Right ventricle myocardium superior (tissue), 1 donor: ENCODE data around the gene ZC3H18. TPM values are rescaled to one million over a fixed set of nuclear protein-coding genes. Genes with fewer than 3 reads are reported as not detected.

Experiments used
- ATAC-seq: fragments of 200-7000 bp; cut with Tn5 transposase; one replicate; pipeline ENCODE4 v1.9.1; 2020; ENCODE audit warnings: mild to moderate bottlenecking; ENCODE audit not compliant: poor library complexity
- DNase-seq: peaks from one replicate; pipeline ENCODE4 v3.0.0-alpha.2; 2020
- intact Hi-C: fragments of 100-400 bp; cut with DNase I; formaldehyde crosslinking; loops from one replicate; pipeline ENCODE4 v1.11.2; 2022
- total RNA-seq: library from RNA; stranded (reverse); fragmentation: NEBNext Ultra II Directional; extraction: Animal tissue kit (Norgen Biotek cat#: 25700); gene quantifications from one replicate; pipeline ENCODE4 v1.2.1, GENCODE V29; 2021
- donor health status: DM: no; HTN: yes; CAD: no; lungs with severe emphysema.

Gene ZC3H18
- total RNA-seq, 1 donor from 2014 or later: 23.5 TPM

DNA sequence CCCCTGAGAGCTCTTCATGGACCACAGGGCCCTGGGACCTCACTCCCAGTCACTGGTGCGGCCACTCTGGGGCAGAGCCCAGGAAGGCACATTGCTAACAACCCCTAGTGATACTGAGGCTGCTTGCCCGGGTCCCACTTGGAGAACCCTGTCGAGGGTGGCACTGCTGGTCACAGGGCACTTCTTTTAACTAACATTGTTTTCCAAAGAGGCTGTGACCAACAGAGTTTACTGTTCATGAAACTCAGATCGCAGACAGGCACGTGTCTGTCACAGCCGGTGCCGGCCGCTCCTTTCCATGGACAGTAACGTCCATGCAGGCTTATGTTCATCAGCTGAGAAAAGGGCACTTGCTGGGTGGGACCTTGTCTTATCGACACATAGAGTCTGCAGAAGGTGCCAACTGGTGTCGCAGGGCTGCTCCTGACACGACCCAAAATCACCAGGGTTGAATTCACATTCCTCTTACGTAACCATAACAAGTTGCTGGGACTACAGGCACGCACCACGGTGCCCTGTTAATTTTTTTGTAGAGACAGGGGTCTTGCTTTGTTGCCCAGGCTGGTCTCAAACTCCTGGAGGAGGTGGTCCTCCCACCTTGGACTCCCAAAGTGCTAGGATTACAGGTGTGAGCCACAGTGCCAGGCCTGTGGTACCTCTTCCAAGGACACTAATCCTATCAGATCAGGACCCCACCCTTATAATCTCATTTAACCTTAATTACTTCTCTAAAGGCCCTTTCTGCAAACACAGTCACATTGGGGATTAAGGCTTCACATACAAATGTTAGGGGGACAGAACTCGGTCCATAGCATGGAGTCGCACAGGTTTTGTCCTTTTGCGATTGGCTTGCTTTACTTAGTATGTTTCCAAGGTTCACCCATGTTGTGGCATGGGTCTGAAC, 1.2 kb upstream of the ZC3H18 start:
- no peak for ATAC-seq
- intact Hi-C loops: no loop called here
- no peak for DNase-seq

- peak; percentile 54 for DNase-seq
- intact Hi-C loops: no loop called here
Measured at GRCh38 chr16:88569614-88569984, 604 bp upstream of the ZC3H18 start.

GRCh38 chr16:88570691-88571092, 489 bp downstream of the ZC3H18 start:
- DNase-seq: no peak
- intact Hi-C loops: no loop called here
- no peak for ATAC-seq

More at GRCh38 chr16:88569614-88569984, 604 bp upstream of the ZC3H18 start:
- peak; percentile 55 for ATAC-seq

DNA sequence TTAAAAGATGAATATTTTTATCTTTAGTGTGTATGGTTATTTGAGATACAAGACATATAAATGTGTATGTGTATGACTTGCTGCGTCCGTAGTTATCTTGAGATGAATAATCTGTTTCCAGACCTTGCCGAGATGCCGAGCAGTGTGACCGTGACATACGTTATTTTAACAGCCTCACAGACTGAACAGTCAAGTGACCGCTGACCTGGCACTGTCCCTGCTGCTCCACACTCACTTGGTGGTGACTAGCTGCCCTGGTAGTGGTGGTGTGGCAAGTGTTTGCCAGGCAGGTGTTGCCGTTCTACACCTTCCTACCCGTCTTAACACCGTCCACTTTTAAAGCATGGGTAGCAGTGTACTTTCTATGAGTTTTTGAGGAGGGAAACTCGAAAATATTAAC, 5.0 kb downstream of the ZC3H18 start:
- DNase-seq: no peak
- intact Hi-C loops: no loop called here
- ATAC-seq: no peak

GRCh38 chr16:88576307-88576706, 6.1 kb downstream of the ZC3H18 start:
- DNase-seq: no peak
- ATAC-seq: no peak
- intact Hi-C loops: no loop called here

GRCh38 chr16:88577166-88577565, 7.0 kb downstream of the ZC3H18 start:
- intact Hi-C loops: no loop called here
- no peak for ATAC-seq
- no peak for DNase-seq

GRCh38 chr16:88578446-88579313, 8.5 kb downstream of the ZC3H18 start:
- ATAC-seq (no peak), DNase-seq (no peak)
- intact Hi-C loops: no loop called here

GRCh38 chr16:88580371-88580770, 10.2 kb downstream of the ZC3H18 start:
- DNase-seq (no peak), ATAC-seq (no peak)
- intact Hi-C loops: no loop called here

- no peak for DNase-seq
- ATAC-seq: no peak
- intact Hi-C loops: no loop called here
Measured at GRCh38 chr16:88581033-88581432, 10.8 kb downstream of the ZC3H18 start.

- intact Hi-C loops: no loop called here
- DNase-seq: no peak
- no peak for ATAC-seq
Measured at GRCh38 chr16:88582912-88583575, 12.8 kb downstream of the ZC3H18 start.

DNA sequence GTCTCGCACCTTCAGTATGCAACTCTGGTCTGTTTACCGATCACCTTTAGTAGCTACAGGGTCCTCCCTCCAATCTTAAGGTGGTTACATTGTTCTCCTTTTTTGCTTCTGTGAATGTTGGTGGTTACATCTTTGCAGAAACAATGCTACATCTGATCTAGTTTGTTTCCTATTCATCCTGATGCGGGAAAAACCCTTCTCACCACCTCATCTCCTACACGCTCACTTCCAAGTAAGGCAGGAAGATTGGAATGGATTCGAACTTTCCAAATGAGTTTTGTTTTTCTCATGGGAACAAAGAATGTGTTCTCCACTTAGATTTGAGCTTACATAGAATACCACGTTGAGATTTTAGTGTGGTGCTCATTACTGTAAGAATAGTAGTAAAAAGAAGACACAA, 14.5 kb downstream of the ZC3H18 start:
- no peak for DNase-seq
- intact Hi-C loops: no loop called here
- ATAC-seq: no peak

- DNase-seq (no peak), ATAC-seq (no peak)
- intact Hi-C loops: no loop called here
Measured at GRCh38 chr16:88585269-88585668, 15.1 kb downstream of the ZC3H18 start.

- no peak for DNase-seq
- intact Hi-C loops: no loop called here
- ATAC-seq: no peak
Measured at GRCh38 chr16:88585927-88586581, 15.9 kb downstream of the ZC3H18 start.

DNA sequence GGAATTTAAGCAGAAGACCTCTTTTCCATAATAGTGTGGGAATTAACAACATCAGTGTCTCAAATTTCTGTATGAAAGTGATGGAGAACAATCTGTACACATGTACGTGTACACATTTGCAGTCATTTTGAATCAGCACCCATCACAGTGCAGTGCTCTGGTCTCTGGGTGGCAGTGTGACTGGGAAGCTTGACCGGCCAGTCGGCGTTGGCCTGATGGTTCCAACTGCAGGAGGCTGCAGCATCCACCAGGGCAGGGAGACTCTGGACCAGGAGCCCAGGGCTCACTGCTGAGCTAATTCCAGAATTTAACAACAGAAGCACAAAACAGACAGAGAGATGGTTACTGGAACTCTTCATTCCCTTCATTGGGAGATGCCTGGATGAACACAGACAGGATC, 17.9 kb downstream of the ZC3H18 start:
- ATAC-seq (no peak), DNase-seq (no peak)
- intact Hi-C loops: no loop called here

DNA sequence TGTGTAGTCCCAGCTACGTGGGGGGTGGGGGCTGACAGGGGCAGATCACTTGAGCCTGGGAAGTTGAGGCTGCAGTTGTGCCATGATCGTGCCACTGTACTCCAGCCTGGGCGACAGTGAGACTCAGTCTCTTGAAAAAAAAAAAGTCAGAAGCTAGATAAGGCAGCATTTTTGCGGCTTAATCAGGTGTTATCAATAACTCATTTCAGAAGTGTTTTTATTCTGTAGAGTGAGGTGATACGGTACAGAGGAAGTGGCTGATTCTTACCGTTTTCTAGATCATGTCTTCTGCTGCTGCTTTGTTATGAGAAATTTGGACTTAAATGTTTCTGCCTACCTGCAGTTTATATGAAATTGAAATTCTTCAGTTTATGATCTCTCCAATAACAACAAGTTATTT, 18.6 kb downstream of the ZC3H18 start:
- ATAC-seq: no peak
- intact Hi-C loops: no loop called here
- no peak for DNase-seq

GRCh38 chr16:88589441-88589840, 19.2 kb downstream of the ZC3H18 start:
- ATAC-seq: no peak
- intact Hi-C loops: no loop called here
- no peak for DNase-seq

DNA sequence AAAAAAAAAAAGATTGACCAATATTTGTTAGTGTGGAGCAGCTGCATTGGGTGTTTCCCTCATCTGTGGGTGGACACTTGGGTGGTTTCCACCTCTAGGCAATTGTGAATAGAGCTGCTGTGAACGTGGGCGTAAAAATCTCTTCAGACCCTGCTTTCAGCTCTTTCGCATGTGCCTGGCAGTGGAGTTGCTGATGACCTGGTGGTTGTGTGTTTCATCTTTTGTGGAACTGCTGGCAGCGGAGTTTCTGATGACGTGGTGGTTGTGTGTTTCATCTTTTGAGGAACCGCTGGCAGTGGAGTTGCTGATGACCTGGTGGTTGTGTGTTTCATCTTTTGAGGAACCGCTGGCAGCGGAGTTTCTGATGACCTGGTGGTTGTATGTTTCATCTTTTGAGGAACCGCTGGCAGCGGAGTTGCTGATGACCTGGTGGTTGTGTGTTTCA, 21.4 kb downstream of the ZC3H18 start:
- DNase-seq (peak; percentile 59), ATAC-seq (peak; percentile 20)
- intact Hi-C loops: no loop called here

DNA sequence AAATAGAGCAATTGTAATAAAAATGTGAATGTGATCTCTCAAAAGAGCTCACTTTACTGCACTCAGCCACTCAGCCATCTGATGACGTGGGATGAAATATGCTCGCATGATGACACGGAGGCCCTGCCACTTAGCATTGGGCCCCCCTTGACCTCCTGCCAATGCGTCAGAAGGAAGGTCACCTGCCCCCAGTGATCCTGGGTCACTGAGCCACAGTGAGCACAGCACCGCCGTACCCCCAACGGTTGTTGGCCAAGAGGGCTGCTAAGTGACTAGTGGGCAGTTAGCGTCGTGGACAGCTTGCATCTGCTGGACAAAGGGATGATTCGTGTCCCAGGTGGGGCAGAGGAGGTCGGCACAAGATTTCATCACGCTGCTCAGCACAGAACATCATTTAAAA, 22.9 kb downstream of the ZC3H18 start:
- DNase-seq (no peak), ATAC-seq (no peak)
- intact Hi-C loops: no loop called here

- intact Hi-C loops: no loop called here
- ATAC-seq (peak; percentile 87), DNase-seq (peak; percentile 57)
Measured at GRCh38 chr16:88593489-88593888, 23.3 kb downstream of the ZC3H18 start.
